Measurements from ENCODE around the gene CPE. TPM values are rescaled to one million over a fixed set of nuclear protein-coding genes. Genes with fewer than 3 reads are reported as not detected.

The CPE gene
- total and polyA plus RNA-seq, 2 of the 4 experiments (the other 2 are of a cell fraction): 3.6 to 13.5 TPM

DNA sequence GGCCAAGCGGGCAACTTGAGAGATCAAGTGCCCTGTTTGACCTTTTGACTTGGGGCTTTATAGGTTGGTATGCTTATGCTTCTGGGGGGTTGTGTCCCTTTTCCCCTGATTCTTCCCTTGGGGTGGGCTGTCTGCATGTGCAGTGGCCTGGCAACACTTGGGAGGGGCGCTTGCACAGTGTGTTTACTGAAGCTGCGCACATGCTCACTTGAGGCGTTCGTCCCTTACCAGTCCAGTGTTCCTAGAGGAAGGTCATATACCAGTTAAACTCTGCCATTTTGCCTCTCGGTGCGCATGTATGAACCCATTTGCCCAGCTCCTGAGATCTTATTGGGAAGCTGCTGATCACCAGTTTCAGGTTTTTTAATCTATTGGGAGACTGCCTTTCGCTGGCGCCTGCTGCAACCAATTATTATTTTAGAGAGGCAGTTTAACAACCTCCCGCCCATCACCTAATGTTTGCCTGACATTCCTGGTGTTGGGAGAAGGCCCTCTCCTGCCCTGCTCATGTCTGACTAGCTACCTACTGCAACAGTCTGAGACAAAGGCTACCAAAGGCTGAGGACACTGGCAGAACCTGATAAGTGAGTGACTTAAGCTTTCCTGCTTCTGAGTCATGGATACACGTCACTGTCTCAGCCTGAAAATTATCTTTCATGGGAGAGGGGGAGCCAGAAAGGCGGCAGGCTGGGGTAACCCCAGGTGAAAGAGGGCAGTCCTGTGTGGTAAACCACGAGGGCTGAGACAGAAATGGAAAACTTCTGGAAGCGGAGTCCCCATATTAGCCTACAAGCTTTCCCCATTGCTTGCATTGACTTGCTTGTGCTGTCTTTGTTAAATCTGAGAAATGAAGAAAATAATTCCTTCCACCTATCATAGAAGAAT lies 97.6 kb downstream of the CPE start:
- Histone ChIP-seq H2BK120ac (ENCODE audit: low read depth, low read length) (no peak overlapping the region), H3K79me1 (ENCODE audit: low read depth in 1 of 2, low read length in 2 of 2) (no peaks in the 10 kb centered on the region), H2AFZ (replicated peaks; ENCODE audit: low read length, poor library complexity) (no peak overlapping the region), H2AK9ac (replicated peaks; ENCODE audit: low read depth, low read length, poor library complexity) (no peak overlapping the region), H3K4ac (ENCODE audit: low read depth, low read length) (no peak overlapping the region), H2BK20ac (ENCODE audit: low read depth, low read length) (no peak overlapping the region), H2AK5ac (ENCODE audit: low read depth, low read length) (no peak overlapping the region), H2BK15ac (ENCODE audit: low read depth, low read length) (no peak overlapping the region), H3K4me1 (ENCODE audit: control insufficient read depth, insufficient read depth, low read length) (no peaks in the 10 kb centered on the region), H2BK5ac (ENCODE audit: low read depth, low read length, poor library complexity, severe bottlenecking) (no peak overlapping the region), H3K14ac (replicated peaks; ENCODE audit: low read depth, low read length) (no peak overlapping the region), H4K91ac (ENCODE audit: insufficient read depth, low read depth, low read length) (no peak overlapping the region), H3K18ac (ENCODE audit: low read depth, low read length) (no peak overlapping the region), H3K36me3 (ENCODE audit: control insufficient read depth, insufficient read depth, low read length) (no peaks in the 10 kb centered on the region), H3K23ac (ENCODE audit: low read depth, low read length) (no peak overlapping the region), H3K9ac (ENCODE audit: low read depth, low read length) (no peak overlapping the region), H3K9me1 (ENCODE audit: insufficient read depth, low read length) (no peaks in the 10 kb centered on the region), H4K20me1 (ENCODE audit: insufficient read depth, low read length) (no peaks in the 10 kb centered on the region), H3K4me2 (ENCODE audit: low read depth, low read length) (no peak overlapping the region), H3K9me3 (ENCODE audit: control insufficient read depth, insufficient read depth, low read length) (peaks cover 5% of the 10 kb centered on the region), H3K56ac (ENCODE audit: extremely low read depth, insufficient read depth, low read length) (no peak overlapping the region), H3K27me3 (ENCODE audit: control insufficient read depth, insufficient read depth, low read length) (no peaks in the 10 kb centered on the region), H4K8ac (ENCODE audit: low read depth in 2 of 2, low read length in 2 of 2) (no peak overlapping the region), H3K27ac (ENCODE audit: insufficient read depth, low read length) (no peak overlapping the region), H4K5ac (ENCODE audit: low read depth, low read length) (no peak overlapping the region), H3K4me3 (ENCODE audit: insufficient read depth, low read depth, low read length) (no peak overlapping the region)
- BruUV-seq (replicated peaks): no TSS peak
- CTCF ChIA-PET: no interaction called here
- dilution Hi-C loops (cut with HindIII; ENCODE audit: low sequenced_read_pairs, unreplicated experiment): no loop called here
- POLR2A ChIA-PET (ENCODE audit: unreplicated experiment): no interaction called here
- ATAC-seq (ENCODE audit: low read depth): no peak
- WGBS, 2 experiments (ENCODE audit: extremely low coverage in 2 of 2, insufficient read length in 1 of 2): 100% methylated on average over 4 of the region's 14 CpGs; no CpG with 5 or more reads in 1 of the 2 experiments
- in situ Hi-C loops (cut with MboI; ENCODE audit: low sequenced_read_pairs): no loop called here
- TF ChIP-seq CEBPB (IDR thresholded peaks at IDR 0.05; ENCODE audit: low read depth, low read length): no peak
- TF ChIP-seq, protein P1, sequence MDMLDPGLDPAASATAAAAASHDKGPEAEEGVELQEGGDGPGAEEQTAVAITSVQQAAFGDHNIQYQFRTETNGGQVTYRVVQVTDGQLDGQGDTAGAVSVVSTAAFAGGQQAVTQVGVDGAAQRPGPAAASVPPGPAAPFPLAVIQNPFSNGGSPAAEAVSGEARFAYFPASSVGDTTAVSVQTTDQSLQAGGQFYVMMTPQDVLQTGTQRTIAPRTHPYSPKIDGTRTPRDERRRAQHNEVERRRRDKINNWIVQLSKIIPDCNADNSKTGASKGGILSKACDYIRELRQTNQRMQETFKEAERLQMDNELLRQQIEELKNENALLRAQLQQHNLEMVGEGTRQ (IDR thresholded peaks at IDR 0.05; ENCODE audit: low read depth, low read length): no peak
- TF ChIP-seq, protein P2, sequence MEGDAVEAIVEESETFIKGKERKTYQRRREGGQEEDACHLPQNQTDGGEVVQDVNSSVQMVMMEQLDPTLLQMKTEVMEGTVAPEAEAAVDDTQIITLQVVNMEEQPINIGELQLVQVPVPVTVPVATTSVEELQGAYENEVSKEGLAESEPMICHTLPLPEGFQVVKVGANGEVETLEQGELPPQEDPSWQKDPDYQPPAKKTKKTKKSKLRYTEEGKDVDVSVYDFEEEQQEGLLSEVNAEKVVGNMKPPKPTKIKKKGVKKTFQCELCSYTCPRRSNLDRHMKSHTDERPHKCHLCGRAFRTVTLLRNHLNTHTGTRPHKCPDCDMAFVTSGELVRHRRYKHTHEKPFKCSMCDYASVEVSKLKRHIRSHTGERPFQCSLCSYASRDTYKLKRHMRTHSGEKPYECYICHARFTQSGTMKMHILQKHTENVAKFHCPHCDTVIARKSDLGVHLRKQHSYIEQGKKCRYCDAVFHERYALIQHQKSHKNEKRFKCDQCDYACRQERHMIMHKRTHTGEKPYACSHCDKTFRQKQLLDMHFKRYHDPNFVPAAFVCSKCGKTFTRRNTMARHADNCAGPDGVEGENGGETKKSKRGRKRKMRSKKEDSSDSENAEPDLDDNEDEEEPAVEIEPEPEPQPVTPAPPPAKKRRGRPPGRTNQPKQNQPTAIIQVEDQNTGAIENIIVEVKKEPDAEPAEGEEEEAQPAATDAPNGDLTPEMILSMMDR (conservative IDR thresholded peaks at IDR 0.05; ENCODE audit: low read depth, low read length): no peak
- no peak for TF ChIP-seq SMC3 (IDR thresholded peaks at IDR 0.05; ENCODE audit: low read depth, low read length)
- TF ChIP-seq, protein P3, sequence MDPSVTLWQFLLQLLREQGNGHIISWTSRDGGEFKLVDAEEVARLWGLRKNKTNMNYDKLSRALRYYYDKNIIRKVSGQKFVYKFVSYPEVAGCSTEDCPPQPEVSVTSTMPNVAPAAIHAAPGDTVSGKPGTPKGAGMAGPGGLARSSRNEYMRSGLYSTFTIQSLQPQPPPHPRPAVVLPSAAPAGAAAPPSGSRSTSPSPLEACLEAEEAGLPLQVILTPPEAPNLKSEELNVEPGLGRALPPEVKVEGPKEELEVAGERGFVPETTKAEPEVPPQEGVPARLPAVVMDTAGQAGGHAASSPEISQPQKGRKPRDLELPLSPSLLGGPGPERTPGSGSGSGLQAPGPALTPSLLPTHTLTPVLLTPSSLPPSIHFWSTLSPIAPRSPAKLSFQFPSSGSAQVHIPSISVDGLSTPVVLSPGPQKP (IDR thresholded peaks at IDR 0.05; ENCODE audit: borderline replicate concordance, low read depth, low read length): no peak
- TF ChIP-seq BHLHE40 (IDR thresholded peaks at IDR 0.05; ENCODE audit: low read depth, low read length): no peak
- DNase-seq: peak; percentile 2
- intact Hi-C loops (cut with micrococcal nuclease): no loop called here
